H7 (cell line): ENCODE measurements around the gene NTNG1. TPM values are rescaled to one million over a fixed set of nuclear protein-coding genes. Genes with fewer than 3 reads are reported as not detected.

Source experiments
- DNase-seq: peaks from one replicate; pipeline ENCODE4 v3.0.0; 2012
- H3K27me3 ChIP-seq: 2 replicates; pipeline ENCODE4 v1.6.0; 2011; ENCODE audit warnings: mild to moderate bottlenecking, low read length; ENCODE audit not compliant: control insufficient read depth, insufficient read depth
- H3K36me3 ChIP-seq: replicated peaks from 2 replicates; pipeline ENCODE4 v1.5.1; 2011; ENCODE audit warnings: low read length; ENCODE audit not compliant: control insufficient read depth, insufficient read depth
- H3K4me3 ChIP-seq: 2 replicates; pipeline ENCODE4 v1.5.1; 2011; ENCODE audit warnings: low read depth, mild to moderate bottlenecking, control low read depth, low read length, moderate library complexity; ENCODE audit not compliant: insufficient read depth
- total RNA-seq: library from RNA; depleted of rRNA; stranded (reverse); fragments of >200 nt; shearing (Covaris generic); gene quantifications from 2 replicates; pipeline ENCODE4 v1.2.3, GENCODE V29; 2014

Gene NTNG1
- total RNA-seq, 1 experiment from 2014 or later: 5.4 TPM

DNA sequence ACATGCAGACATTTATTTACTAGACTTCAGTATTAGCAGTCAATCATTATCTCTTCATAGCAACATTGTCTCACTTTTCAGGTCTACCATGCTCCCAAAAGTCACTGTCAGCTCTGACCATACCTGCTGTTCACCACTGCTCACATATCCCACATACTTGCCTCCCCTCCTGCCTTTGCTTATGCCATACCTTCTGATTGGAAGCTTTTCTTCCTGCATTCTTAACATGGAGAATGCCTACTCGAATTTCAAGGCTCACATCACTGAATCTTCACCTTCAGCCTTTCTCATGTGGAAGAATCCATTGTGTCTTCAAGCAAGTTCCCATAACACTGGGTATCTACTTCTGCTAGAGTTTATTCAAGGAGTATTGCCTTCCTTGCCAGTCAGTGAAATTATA, 135.4 kb downstream of the NTNG1 start:
- DNase-seq: no peak
- Histone ChIP-seq H3K36me3 (no peaks in the 10 kb centered on the region; the same call in 1 of the 2 replicates), H3K4me3 (no peak overlapping the region), H3K27me3 (no peaks in the 10 kb centered on the region)

DNA sequence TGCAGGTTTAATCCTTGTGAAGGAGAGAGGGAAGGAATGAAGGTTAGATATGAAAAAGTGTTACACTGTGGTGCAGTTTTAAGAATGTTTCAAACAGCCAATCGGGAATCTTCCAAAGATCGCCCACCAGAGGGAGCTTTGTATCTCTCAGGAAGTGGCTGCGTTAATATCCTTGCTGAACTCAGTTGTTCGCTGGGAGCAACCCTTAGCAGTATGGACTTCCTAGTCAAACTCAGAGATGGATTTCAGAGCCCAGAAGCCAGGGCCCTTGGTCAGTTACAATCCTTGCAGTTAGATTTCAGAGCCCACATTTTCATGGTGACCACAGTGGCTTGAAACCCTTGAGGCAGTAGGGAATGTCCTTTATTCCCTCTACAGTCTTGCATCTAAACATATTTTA, 136.2 kb downstream of the NTNG1 start:
- peak; percentile 28 for DNase-seq
- H3K27me3 ChIP-seq: no peaks in the 10 kb centered on the region
- no peak overlapping the region for H3K4me3 ChIP-seq
- H3K36me3 ChIP-seq: no peaks in the 10 kb centered on the region; the same call in 1 of the 2 replicates

DNA sequence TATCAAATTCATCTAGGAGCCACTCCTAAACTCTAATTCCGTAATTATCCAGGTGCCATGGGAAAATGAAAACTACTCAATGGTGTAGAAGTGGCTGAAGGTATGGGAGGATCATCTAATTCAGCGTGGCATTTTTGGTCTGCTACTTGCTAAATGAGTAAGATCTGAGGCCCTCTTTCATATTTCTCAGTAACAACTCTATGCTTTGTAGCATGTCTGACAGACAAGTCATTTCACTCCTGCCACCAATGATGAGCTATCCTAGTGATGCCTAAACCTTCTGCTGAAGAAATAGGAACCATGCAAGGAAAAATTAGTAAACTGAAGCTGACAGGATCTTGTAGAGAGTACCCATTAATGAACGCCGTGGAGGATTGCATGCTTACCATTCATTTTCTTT, 145.3 kb downstream of the NTNG1 start:
- DNase-seq: no peak
- Histone ChIP-seq H3K4me3 (no peak overlapping the region), H3K36me3 (no peaks in the 10 kb centered on the region), H3K27me3 (no peaks in the 10 kb centered on the region)

DNA sequence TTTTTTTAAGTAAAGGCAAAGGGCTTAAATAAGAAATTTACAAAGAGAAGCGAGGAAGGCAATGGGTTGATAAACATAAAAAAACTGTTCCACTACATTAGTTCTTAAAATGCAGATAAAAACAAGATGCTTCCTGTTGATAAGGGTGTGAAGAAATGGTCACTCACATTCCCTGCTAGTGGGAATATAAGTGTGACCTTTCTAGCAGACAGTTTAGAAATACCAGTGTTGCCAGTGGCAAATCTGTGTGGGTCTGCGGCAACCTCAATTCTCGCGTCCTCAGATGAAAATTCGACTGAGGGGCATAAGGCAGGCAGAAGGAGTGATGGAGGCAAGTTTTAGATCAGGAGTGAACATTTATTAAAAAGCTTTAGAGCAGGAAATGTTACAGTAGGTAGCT, 151.1 kb downstream of the NTNG1 start:
- no peak for DNase-seq
- no peak overlapping the region for H3K4me3 ChIP-seq
- H3K36me3 ChIP-seq: no peaks in the 10 kb centered on the region
- no peaks in the 10 kb centered on the region for H3K27me3 ChIP-seq

DNA sequence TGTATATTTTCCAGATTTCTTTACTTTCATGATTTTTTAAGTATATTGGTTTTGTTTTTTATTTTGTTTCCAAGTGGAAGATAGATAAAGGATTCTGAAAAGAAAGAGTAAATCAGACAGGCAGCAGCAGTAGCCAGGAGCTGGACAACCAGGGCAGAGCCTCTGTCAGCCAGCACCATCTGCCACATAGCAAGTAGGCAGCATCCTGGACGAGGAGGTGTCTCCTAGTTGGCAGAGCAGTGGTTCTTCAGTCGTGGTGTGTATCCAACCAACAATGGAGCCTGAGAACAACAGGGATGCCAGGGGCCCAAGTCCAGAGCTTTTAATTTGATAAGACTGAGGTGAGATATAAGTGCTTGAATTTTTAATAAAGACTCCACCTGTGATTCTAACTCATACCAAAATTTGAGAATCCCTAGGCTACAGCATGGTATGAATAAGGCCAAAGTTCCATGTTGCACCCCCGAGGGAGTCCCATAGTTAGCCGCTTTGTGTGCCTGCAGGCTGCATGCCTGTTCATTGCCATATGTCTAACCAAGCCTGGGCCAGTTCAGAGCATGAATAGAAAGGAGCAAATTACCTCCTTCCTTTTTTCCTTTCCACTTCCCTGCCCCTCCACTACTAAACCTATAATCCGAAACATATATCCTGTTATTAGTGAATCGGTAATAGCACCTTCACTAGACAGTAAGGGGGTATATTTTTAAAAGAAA, 153.2 kb downstream of the NTNG1 start:
- H3K27me3 ChIP-seq: no peaks in the 10 kb centered on the region
- H3K36me3 ChIP-seq: no peaks in the 10 kb centered on the region
- H3K4me3 ChIP-seq: no peak overlapping the region
- DNase-seq: no peak

DNA sequence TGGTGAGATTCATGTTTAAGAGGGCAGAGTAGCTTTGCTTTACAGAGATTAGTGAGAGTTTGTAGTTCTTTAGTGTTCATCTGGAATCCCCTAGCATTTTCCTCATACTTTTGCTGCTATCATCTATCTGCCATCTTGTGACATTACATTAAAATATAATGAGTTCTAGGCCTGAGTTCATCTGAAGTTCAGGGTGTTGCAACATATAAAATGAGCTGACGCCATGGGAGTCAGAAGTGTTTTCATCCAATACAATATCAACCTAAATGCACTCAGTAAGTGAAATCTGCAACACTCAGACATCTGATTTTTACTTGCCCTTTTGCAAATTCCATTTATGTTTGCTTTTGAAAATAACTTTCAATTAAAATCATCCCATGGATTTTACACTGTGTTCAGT, 153.8 kb downstream of the NTNG1 start:
- Histone ChIP-seq H3K4me3 (no peak overlapping the region), H3K36me3 (no peaks in the 10 kb centered on the region), H3K27me3 (no peaks in the 10 kb centered on the region)
- DNase-seq: no peak

DNA sequence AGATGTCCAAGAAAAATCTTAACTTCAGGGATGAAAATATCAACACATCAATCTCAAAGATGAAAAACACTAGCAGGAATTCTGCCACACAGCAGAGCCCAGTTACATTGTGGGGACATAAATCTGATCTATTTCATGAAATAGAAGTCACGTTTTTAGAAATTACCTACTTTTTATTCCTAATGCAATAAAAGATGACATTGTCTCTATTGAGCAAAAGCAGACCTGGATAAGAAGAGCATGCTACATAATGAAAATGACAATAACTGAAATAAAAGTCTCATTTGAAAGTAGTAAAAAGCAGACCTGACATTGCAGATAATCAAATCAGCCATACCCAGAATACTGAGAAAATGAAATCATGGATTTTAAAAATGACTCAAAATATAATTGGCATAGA, 156.8 kb downstream of the NTNG1 start:
- no peaks in the 10 kb centered on the region for H3K36me3 ChIP-seq
- H3K27me3 ChIP-seq: no peaks in the 10 kb centered on the region

DNA sequence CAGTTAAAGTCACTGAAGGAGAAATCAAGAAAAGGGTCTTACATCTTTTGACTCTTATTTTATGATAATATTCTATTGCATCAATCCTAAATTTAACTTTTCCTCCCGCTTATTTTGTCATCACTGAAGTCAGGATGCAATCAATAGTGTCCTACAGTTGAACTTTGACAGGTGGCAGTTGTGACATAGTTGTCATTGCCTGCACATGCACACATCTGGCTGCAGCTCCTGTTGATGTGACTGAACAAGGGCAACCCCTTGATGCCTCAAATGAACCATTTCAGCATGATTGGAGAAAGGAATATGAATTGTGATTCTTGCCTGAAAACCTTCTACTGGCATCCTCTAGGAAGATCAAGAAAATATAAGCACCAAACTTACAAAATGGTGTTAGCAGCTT, 157.7 kb downstream of the NTNG1 start:
- Histone ChIP-seq H3K4me3 (no peak overlapping the region), H3K36me3 (no peaks in the 10 kb centered on the region), H3K27me3 (no peaks in the 10 kb centered on the region)
- DNase-seq: no peak

More for the DNA sequence above, 156.8 kb downstream of the NTNG1 start:
- DNase-seq: no peak
- no peak overlapping the region for H3K4me3 ChIP-seq

DNA sequence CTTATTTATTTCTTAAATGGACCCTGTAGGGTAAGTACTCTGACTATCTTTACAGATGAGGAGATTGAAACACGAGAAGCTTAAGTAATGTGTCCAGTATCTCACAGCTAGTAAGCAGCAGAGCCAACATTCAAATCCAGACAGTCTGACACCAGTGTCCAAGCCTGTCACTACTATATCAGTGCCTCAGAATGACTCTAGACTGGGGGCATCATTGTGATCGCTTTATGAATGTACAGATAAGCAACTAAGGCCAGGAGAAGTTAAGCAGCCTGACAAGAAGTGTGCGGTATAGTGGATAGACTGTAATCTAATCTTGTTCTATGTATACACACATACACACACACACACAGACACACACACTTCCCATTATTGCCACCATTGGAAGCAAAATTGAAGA, 158.7 kb downstream of the NTNG1 start:
- no peaks in the 10 kb centered on the region for H3K27me3 ChIP-seq
- no peak for DNase-seq
- no peaks in the 10 kb centered on the region for H3K36me3 ChIP-seq
- no peak overlapping the region for H3K4me3 ChIP-seq

DNA sequence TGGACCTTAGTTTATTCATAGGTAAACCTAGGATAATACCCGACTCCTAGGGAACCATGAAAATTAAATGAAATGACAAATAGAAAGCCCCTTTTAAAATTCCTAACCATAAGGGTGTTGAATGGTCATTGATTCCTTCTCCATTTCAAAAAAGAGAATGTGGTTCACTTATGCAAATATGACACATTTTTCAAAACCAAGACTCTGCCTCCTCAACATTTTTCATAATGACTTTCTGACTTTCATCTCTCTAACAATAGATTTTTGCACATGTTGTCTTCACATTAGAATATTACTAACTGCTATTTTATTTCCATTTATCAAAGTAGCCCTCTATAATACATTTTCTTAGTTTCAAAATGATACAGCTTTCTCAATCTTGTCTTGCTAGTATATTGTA, 169.1 kb downstream of the NTNG1 start:
- no peaks in the 10 kb centered on the region for H3K27me3 ChIP-seq
- no peaks in the 10 kb centered on the region for H3K36me3 ChIP-seq
- no peak for DNase-seq
- H3K4me3 ChIP-seq: no peak overlapping the region

DNA sequence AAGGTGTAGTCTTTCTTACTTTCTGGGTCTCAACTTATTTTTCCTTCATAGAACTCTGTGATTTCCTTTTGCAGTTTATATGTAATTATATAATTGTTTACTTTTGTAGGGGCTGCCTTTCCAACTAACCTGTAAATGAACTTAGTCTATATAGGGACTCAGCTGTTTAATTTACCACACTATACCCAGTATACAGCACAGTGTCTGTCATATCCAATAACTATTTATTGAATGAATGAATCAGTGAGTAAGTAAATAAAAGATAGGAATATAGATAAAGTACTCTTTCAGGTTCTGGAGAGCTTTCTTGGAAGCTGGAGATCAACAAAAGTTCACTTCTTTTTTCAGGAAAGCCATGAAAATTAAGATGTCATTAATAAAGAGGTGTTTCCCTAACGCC, 174.8 kb downstream of the NTNG1 start:
- DNase-seq: no peak
- Histone ChIP-seq H3K4me3 (no peak overlapping the region), H3K27me3 (no peaks in the 10 kb centered on the region), H3K36me3 (no peaks in the 10 kb centered on the region)

DNA sequence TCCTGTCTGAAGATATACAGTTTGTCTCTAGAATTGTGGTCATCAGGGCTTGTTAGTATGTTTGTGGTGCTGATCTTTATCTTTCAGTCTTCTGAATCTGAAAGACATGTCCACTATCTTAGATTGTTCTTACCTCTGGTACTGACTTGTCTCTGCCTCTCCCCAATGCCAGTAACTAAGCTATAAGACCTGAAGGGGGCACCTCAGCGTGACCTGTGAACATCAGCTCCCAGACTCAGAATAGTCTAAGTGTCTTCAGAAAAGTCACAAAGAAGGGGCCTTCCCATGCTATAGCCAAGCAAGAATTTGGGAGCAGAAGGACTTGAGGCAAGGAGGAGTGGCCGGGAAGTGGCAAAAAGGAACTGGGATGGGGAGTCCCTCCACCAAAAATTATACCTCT, 178.1 kb downstream of the NTNG1 start:
- H3K27me3 ChIP-seq: no peaks in the 10 kb centered on the region
- DNase-seq: no peak
- no peak overlapping the region for H3K4me3 ChIP-seq
- H3K36me3 ChIP-seq: no peaks in the 10 kb centered on the region

DNA sequence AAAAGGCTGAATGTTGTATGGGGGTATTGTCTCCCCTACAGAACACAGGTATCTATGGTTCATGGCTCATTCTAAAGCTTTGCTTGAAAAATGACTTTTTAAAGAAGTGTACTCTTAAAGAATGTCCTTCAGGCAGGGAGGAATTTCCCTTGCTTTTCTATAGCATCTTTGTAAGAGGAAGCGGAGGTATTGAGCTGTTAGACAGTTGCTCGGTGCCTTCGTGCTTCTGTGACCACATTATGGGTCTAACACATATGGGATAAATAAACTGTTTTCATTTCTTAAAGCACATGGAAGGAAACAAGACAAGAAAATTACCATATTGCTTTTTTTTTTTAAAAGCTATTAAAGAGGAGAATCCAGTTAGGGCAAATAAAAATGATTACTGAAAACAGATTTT, 182.9 kb downstream of the NTNG1 start:
- Histone ChIP-seq H3K36me3 (no peaks in the 10 kb centered on the region), H3K27me3 (peaks cover 2% of the 10 kb centered on the region; the same call in 1 of the 2 replicates), H3K4me3 (no peak overlapping the region)
- DNase-seq: no peak

DNA sequence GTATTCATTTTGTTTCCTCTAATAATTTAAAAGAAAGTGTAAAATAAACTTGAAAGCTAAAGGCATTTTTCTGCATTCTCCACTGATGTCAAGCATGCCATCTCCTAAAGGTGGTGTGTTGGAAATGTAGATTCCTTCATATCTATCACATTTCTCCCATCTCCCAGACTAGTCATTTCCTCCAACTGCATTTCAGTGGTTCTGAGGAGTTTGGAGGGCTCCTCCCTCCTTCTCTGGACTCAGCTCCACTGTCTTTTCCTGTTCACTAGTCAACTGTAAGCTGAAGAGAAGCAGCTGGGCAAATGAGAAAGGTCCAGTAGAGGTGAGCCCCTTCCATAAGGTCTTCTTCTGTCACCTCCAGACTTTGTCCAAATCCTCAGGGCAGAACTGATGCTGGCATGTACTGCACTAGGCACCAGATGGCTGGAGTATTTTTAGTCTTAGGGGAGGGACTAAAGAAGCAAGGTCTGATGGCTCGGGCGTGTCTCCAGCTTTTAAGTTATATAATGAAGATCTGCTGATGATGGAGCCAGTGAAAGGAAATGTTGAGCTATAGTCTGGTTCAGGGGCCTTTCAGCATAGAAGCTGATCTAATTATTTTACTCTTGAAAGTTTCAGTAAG, 186.1 kb downstream of the NTNG1 start:
- H3K36me3 ChIP-seq: no peaks in the 10 kb centered on the region
- no peak overlapping the region for H3K4me3 ChIP-seq
- no peak for DNase-seq
- peaks cover 2% of the 10 kb centered on the region; the same call in 1 of the 2 replicates for H3K27me3 ChIP-seq

DNA sequence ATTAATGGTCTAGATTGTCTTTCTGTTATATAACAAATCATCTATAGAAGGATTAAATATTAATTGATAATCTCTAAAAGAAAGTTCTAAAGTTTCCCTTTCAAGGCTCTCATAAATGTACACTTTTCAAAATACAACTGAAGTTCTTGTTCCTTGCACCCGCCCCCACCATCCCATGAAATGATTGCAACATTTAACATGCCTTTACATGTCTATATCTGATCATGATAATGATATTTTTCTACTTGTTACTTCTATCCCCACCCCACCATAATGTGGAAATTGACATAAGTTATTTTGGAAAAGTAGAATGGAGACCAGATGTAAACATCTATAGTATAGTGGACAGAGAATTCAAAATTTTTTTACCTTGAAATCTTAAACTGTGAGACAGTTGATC, 186.6 kb downstream of the NTNG1 start:
- Histone ChIP-seq H3K4me3 (no peak overlapping the region), H3K36me3 (no peaks in the 10 kb centered on the region), H3K27me3 (peaks cover 2% of the 10 kb centered on the region; the same call in 1 of the 2 replicates)
- no peak for DNase-seq
